ENCODE measurements around the gene PICALM. TPM values are rescaled to one million over a fixed set of nuclear protein-coding genes. Genes with fewer than 3 reads are reported as not detected.
"Not testable (repeated sequence)": the region's sequence is repeated elsewhere in the genome, so short reads cannot be mapped to it uniquely, and the experiment has no call there.

The PICALM gene
- total RNA-seq, 2 donors from 2014 or later, result 166 to 286 TPM

DNA sequence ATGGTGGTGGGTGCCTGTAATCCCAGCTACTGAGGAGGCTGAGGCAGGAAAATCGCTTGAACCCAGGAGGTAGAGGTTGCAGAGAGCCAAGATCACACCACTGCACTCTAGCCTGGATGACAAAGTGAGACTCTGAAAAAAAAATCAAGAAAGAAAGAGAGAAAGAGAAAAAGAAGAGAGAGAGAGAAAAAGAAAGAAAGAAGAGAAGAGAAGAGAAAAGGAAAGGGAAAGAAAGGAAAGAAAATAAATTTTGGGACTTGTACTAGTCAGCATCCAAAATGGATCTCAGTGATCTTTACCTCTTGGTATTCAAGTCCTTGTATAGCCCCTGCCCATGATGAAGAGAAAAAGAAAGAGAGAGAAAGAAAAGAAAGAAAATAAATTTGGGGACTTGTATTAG is 22.2 kb upstream of the PICALM start:
- Histone ChIP-seq H3K9me3 (no peaks in the 10 kb centered on the region), H3K4me3 (no peak overlapping the region), H3K27ac (no peak overlapping the region), H3K36me3 (no peaks in the 10 kb centered on the region), H3K4me1 (peaks cover 0 to 9% of the 10 kb centered on the region in 2 donors), H3K27me3 (no peaks in the 10 kb centered on the region)
- TF ChIP-seq, protein P1, sequence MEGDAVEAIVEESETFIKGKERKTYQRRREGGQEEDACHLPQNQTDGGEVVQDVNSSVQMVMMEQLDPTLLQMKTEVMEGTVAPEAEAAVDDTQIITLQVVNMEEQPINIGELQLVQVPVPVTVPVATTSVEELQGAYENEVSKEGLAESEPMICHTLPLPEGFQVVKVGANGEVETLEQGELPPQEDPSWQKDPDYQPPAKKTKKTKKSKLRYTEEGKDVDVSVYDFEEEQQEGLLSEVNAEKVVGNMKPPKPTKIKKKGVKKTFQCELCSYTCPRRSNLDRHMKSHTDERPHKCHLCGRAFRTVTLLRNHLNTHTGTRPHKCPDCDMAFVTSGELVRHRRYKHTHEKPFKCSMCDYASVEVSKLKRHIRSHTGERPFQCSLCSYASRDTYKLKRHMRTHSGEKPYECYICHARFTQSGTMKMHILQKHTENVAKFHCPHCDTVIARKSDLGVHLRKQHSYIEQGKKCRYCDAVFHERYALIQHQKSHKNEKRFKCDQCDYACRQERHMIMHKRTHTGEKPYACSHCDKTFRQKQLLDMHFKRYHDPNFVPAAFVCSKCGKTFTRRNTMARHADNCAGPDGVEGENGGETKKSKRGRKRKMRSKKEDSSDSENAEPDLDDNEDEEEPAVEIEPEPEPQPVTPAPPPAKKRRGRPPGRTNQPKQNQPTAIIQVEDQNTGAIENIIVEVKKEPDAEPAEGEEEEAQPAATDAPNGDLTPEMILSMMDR (IDR thresholded peaks at IDR 0.05), result no peak
- DNase-seq (ENCODE audit: low spot score), result no peak

DNA sequence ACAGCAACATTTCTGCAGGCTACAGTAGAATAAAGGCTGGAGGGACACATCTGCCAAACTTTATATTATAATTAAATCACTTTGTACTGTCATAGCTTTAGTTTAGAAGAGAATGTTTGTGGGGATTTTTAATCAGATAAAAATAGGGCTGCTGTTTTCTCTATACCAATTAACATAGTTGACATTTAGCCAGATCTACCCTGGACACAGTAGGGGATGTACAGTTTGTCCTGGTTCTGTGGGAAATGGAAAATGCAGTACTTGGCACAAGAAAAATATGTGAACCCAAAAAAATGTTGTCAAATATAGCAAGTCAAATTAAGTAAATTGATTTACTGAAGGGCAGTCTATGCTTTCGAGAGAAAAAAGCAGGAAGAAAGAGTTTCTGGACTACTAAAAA is 20.8 kb upstream of the PICALM start:
- Histone ChIP-seq H3K36me3 (no peaks in the 10 kb centered on the region), H3K4me1 (peaks cover 0 to 9% of the 10 kb centered on the region in 2 donors), H3K27ac (peak overlapping the region in 1 of 2 donors; percentile 4), H3K4me3 (no peak overlapping the region), H3K9me3 (no peaks in the 10 kb centered on the region), H3K27me3 (no peaks in the 10 kb centered on the region)
- no peak for DNase-seq (ENCODE audit: low spot score)
- TF ChIP-seq, protein P1 (IDR thresholded peaks at IDR 0.05), result no peak

DNA sequence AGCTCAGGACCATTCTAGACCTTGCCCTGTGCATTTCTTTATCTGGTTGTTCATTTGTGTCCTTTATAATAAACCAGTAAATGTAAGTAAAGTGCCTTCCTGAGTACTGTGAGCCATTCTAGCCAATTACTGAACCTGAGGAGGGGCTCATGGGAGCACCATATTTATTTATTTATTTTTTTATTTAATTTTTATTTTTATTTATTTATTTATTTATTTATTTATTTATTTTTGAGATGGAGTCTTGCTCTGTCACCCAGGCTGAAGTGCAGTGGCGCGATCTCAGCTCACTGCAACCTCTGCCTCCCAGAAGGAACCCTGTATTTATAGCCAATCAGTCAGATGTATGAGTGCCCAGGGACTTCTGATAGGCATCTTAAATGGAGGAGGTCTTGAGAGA is 18.8 kb upstream of the PICALM start:
- H3K9me3 ChIP-seq; H3K4me1 ChIP-seq; H3K27me3 ChIP-seq; H3K36me3 ChIP-seq; DNase-seq (ENCODE audit: low spot score); H3K4me3 ChIP-seq; H3K27ac ChIP-seq: not testable (repeated sequence)

DNA sequence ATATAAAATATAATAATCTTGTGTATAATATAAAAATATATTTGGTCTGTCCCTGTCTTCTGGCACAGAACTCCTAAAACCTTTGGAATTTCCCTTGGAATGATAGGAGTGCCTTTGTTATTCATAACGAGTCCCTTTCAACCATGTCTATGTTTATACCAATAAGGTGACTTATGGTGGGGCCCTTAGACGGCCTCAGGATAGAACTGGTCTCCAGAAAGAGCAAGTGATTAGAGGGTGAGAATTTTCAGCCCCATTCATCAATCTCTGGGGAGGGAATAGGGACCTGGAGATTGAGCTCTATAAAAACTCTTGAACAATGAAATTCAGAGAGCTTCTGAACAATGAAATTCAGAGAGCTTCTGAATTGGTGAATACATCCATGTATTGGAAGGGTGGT is 18.4 kb upstream of the PICALM start:
- no peak overlapping the region for H3K27ac ChIP-seq

DNA sequence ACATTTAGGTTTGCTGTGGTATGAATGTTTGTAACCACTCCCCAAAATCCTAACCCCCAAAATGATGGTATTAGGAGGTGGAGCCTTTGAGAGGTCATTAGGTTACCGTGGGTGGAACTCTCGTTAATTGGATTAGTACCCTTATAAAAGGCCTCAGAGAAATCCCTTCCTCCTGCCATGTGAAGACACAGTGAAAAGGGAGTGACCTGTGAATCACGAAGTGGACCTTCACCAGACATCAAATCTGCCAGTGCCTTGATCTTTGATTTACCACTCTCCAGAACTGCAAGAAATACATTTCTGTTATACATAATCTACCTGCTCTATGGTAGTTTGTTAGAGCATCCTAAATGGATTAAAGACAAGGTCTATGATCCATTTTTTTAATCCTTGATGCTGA is 12.6 kb upstream of the PICALM start:
- Histone ChIP-seq H3K27ac (no peak overlapping the region), H3K36me3 (no peaks in the 10 kb centered on the region), H3K4me3 (no peak overlapping the region), H3K4me1 (no peaks in the 10 kb centered on the region), H3K27me3 (no peaks in the 10 kb centered on the region), H3K9me3 (no peaks in the 10 kb centered on the region)
- TF ChIP-seq, protein P1 (IDR thresholded peaks at IDR 0.05), result no peak
- DNase-seq (ENCODE audit: low spot score), result no peak

More for the DNA sequence above, 18.4 kb upstream of the PICALM start:
- Histone ChIP-seq H3K9me3 (no peaks in the 10 kb centered on the region), H3K4me3 (no peak overlapping the region), H3K36me3 (no peaks in the 10 kb centered on the region), H3K4me1 (peaks cover 0 to 9% of the 10 kb centered on the region in 2 donors), H3K27me3 (no peaks in the 10 kb centered on the region)
- no peak for DNase-seq (ENCODE audit: low spot score)
- TF ChIP-seq, protein P1 (IDR thresholded peaks at IDR 0.05), result no peak

DNA sequence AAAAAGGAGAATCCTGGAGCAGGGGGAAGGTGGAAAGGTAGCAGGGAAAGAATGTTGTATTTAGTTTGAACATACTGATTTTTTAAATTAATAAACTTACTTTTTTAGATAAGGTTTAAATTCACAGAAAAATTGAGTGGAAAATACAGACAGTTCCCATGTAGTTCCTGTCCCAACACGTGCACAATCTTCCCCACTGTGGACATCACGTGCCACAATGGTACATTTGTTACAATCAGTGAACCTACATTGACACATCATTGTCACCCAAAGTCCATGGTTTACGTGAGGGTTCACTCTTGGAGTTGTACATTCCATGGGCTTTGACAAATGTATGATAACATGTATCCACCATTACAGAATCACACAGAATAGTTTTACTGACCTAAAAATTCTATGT is 10.5 kb upstream of the PICALM start:
- no peaks in the 10 kb centered on the region for H3K4me1 ChIP-seq
- H3K9me3 ChIP-seq, result no peaks in the 10 kb centered on the region
- H3K27ac ChIP-seq, result no peak overlapping the region
- H3K36me3 ChIP-seq, result no peaks in the 10 kb centered on the region
- no peak for DNase-seq (ENCODE audit: low spot score)
- TF ChIP-seq, protein P1 (IDR thresholded peaks at IDR 0.05), result no peak
- H3K4me3 ChIP-seq, result no peak overlapping the region
- H3K27me3 ChIP-seq, result no peaks in the 10 kb centered on the region

All from right atrium auricular region (tissue), 2 donors.